ENCODE results near the gene INKA1.
A peak's percentile ranks its signal among the peaks of the same experiment; 100 is the strongest.

The INKA1 gene

DNA sequence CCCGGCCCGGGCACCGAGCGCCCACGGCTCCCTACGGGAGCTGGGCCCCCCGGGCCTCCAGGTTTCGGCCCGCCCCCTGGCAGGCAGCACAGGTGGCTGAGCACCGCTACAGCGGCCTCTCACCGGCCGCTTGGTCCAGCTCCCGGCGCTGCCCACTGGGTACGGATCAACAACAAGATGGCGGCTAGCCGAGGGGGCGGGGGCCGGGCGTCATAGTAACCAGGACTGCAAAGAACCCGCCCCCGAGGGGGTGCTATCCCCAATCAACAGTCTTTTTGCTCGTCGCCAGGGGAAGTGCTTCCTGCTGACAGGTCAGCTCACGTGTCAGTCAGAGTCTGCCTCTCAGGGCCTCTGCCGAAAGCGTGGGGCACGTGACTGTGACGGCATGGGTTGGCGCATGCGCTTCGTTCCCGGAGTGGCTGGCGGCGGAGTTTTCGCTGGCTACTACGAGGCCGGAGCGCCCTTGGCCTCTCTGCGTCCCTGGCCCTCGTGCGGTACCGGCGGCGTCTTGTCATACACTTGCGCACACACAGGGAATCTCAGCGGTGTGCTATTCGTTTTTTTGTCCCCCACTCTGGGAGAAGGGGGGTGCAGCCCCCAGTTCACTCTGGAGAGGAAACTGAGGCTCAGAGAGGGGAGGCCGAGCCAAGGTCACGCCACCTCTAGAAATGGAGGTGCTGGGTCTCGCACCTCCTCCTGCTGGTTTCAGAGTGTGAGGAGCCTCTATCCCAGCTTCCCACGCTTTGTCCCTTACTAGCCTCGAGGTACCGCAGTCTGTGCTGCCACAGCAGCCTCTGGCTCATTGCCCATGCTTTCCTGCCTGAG, 16.5 kb upstream of the INKA1 start, which contains the start of gene IP6K1:
IP6K1 (minus strand) TSS at position 186 of the 825 bp plus-strand sequence. CDS start 38,502 bp downstream, outside the sequence.
- peak; percentile 100 for DNase-seq (ENCODE audit: low spot score)

DNA sequence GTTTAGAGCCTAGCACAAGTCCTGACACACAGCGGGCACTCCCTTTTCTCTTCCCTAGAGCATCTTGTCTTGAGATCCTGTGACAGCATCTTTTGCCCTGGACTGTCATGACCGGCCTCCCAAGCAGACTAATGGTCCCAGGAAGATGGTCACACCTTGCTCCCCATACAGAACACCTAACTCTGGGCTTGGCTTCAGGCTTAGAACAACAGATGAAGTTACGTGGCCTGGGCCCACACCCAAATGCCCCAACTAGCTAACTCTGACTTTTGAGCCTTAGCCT, 15.9 kb upstream of the INKA1 start:
- no peak for DNase-seq (ENCODE audit: low spot score)

DNA sequence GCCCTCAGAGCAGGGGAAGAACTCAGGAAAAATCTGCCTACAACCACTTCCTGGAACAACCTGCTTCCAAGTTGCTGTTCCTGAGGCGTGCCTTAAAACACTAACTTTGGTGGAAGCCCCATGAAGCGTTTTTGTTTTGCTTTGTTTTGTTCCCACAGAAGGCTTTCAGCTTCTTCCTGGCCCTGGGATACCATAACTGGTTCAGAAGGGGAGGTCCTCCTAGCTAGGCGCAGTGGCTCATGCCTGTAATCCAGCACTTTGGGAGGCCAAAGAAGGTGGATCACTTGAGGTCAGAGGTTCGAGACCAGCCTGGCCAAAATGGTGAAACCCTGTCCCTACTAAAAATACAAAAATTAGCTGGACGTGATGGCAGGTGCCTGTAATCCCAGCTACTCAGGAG, 15.5 kb upstream of the INKA1 start:
- no peak for DNase-seq (ENCODE audit: low spot score)

DNA sequence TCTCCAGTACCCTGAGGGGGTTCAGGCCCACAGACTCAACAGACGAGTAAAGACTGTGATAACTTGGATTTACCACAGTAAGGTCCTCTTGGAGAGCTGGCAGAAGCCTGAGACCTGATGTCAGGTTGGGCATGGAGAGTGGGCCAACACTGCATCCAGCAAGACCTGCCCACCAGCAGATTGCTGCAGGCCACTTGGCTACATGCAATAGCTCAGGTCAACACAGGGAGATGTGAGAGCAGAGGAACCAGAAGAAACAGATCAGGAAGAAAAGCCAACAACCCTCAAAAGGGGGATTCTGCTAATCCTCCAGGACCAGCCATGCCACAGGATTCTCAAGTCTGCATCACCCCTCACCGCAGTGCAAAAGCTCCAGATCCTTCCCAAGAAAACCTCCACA, 15.0 kb upstream of the INKA1 start:
- peak; percentile 44 for DNase-seq (ENCODE audit: low spot score)

DNA sequence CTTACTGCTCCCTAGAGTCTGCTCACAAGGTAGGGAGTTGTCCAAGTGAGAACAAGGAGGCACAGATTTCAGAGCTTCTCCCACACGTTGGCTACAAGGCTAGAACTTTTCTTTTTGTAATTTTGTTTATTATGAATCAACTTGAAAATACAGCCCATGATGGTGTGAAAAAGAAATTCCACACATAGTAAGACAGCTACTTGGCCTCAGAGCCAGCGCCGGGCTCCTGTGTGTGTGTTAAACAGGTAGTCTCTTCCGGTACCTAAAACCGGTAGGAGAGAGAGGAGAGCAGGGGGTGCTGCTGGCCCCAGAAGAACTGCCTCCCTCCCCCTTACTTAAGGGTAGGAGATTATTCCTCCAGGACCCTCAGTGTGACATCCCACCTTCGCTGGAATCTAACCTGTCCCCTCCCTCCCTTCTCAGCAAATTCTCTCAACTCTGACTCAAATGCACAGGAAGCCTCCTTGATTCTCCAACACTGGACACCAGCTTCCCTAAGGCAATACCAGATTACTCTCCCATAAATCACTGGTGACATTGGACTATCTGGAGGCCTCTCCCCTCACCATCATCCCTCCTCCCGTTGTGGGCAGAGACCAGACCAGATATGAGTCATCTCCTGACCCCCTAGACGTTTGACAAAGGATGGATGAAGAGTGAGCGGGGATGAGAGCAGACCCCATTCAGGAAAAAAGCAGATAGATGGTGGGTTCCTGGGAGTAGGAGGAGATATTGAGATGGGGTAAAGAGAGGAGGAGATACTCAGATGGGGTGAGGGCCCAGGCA, 12.2 kb upstream of the INKA1 start:
- no peak for DNase-seq (ENCODE audit: low spot score)

DNA sequence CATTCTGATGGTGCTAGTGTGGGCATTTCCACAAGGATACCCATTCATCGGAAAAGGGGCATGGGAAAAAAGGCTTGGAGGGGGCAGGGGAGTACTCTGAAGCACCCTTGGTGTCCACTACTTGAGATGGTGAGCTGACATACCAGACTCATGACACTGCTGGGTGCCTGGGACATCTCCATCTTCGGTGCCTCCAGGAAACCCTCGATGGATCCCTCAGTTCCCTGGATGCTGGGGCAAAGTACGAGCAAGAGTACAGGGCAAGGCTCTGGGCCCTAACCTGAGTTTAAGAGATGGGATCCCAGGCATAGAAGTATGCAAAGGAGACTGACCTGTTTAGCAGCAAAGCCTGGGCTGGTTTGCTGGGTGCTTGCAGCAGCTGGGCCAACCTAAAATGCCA, 11.5 kb upstream of the INKA1 start:
- no peak for DNase-seq (ENCODE audit: low spot score)

DNA sequence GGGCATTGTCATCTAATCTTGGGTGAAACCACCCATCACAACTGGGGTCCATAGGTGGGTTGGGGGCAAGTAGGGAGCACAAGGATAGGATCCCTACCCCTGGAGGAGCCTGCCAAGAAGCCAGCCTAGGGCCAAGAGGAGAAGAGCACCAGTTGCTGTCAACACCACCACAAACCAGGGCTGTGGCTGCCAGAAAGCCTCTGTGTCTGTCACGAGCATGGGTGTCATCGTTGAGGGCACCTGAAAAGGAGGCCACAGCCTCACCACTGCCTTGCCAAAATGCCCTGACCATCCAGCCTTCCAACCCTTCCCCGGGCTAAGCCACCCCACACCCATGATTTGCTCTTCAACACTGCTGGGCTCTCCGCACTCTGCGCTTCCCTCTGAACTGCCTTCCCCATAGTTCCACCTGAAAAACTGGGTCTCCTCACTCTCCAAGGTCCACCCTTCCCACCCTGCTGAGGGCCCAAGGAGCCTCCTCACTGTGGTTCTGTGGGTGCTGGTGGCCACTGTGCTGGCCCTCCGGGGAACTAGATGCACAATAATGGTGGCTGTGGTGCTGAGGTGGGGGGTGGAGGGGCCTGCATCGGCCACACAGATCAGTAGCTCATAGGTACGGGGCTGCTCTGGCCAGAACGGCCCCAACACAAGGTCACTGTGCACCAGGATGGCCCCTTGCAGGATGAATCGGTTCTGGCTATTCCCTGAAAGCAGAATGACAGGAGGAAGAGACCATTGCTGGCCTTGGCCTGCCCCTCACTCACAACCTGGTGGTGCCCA, 10.5 kb upstream of the INKA1 start:
- DNase-seq (ENCODE audit: low spot score) = no peak

DNA sequence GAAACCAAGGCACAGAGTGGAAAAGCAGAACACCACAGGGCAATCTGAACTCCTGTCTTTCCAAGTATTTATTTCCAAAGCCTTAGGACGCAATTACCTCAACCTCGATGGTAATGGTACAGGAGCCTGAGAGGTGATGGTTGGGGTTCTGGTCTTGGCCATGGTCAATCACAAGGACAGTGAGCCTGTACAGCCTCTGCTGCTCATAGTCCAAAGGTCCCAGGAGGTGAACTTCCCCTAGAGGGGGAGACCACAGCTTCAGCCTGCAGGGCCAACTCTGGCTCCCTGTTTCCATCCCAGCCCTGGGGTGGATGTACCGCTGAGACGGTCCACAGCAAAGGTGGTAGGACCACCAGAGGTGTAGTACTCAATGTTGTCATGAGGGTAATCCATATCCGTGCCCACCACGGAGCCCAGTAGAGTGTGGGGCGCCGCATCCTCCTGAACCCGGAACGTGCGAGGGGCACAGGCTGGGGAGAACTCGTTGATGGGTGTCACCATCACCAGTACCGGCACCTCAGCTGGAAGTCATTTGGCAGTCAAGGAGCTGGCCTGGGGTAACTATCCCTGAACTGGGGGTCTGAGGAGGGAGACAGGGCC, 9.5 kb upstream of the INKA1 start:
- no peak for DNase-seq (ENCODE audit: low spot score)

DNA sequence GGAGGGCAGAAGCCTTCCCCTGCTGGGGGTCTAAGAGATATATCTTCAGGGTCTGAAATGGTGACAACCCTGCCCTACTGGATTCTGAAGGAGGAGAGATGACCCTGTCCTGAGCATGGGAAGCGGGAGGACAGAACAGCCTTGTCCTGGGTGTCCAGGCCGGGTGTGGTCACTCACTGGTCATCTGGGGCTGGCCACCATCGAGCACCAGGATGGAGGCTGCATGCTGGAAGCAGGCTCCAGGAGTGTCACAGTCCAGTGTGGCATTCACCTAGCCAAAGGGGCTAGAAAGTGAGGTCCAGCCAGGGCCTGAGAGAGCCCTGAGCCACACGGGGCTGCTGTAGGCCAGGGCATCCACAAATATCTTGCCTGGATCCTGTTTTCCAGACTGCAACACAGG, 8.6 kb upstream of the INKA1 start:
- no peak for DNase-seq (ENCODE audit: low spot score)

DNA sequence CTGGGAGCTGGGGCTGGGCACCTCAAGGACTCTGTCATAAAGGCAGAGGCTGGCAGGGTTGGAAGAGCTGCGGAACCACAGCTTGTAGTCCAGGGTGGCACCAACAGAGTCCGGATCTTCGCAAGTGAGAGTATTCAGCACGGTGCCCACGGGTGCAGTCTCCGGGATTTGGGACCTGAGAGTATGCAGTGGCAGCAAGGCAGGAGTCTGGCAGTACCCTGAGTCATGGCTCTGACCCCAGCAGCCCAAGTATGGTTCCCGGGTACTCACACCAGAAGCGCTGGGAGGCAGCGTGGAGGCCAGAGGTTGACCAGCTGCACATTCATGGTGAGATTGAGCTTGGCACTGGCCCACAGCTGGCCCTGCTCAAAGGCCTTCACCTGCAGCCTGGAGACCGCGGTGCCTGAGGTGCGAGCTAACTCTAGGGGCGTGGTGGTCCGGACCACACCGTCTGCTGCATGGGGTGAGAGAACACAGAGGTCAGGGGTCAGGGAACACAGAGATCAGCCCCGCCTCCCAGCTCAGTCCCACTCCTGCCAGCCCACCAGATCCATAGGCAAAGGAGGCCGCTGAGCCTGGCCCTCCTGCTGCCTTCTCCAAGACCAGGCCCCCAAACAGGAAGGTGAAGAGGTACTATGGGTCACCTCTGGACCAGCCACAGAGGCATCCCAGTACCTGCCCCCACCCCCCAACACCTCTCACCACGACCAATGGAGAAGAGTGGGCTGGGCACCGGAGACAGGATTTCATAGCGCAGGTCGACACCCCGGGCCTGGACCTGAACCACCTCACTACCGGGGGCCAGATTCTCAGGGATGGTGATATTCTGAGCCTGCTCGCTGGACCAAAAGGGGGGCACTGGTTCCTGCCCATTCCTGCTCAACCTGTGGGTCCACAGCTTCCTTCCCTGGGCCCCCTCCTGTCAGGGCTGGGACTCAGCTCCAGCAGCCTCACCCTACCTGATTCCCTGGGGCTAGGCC, 7.8 kb upstream of the INKA1 start:
- peak; percentile 58 for DNase-seq (ENCODE audit: low spot score)

DNA sequence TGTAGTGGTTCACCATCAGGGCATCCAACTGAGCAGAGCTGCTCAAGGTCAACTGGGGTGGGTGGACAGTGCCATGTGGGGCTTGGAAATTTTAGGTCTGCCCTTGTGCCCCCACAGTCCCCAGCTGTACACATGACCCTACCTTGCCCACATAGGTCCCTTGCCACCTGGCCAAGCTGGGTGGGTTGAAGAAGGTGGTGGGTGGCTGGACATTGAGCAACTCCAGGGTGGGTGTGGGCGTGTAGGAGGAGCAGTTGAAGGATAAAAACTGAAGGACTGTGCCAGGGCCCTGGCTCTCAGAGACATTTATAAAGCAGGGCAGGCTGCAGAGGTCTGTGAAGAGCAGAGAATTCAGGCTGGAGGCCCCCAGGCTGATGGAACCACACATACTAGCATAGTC, 4.0 kb upstream of the INKA1 start:
- no peak for DNase-seq (ENCODE audit: low spot score)

DNA sequence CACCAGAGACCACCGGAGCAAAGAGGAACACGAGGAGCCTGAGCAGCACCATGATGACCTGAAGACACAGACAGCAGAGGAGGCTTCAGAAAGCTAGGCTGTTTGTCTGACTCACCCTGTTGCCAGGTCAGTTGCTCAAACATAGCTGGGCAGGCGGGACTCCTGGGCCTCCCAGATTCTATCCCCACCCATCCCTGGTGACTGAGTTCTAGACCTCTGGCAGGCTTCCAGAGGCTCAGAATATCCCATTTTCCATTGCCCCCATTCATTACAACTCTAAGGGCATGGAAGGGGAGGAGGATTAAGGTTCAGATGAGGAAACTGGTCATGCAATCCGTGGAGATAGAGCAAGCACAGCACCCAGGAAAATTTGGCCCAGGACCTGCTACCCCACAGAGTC, 3.3 kb upstream of the INKA1 start, which contains the start of gene CDHR4:
CDHR4 (minus strand) TSS at position 113 of the 400 bp plus-strand sequence; CDS start at position 52, 61 bp downstream.
- no peak for DNase-seq (ENCODE audit: low spot score)

DNA sequence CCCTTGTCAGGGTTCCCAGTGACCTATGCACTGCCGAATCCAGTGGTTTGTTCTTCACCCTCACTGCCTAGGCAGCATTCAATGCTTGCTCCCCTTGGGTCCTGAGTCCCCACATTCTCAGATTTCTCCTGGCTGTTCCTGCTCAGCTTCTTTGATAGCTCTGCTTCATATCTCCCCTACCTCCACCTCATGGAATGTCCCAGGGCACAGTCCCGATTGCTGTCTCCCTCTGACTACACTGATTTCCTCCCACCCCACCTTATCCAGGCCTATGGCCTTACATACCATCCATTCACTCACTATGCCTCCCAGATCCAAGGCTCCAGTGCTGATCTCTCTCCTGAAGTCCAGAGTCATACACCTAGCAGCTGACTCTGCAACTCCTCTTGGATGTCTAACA, 1.9 kb upstream of the INKA1 start:
- DNase-seq (ENCODE audit: low spot score) = no peak

DNA sequence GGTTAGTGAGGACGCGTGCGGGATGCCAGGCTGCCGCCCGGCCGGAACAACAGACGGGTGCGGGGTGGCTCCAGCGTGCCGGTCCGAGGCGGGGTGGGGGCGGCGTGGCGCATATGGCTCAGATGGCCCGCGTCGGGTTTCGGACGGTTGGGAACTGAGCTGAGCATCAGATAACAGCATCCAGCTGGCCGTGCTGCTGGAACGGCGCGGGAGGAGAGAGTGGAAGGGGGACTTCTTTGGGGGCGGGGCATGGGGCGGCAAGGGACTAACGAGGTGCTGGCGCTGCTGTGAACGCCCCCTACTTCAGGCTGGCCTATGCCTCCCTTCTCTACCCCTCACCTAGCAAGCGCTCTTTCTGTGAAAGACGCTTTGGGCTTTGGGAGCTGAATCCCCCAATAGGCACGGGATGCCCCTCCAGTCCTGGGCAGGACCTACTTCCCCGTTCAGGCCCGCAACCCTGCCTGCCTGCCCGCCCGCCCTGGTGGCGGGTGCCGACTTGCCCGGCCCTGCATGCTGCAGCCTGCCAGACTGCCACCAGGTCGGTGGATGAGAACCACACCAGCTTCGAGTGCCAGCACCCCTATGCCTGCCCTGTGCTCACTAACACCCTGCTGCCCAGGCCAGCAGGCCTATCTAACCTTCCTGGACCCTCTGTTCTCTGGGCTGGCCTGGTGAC, 542 bp downstream of the INKA1 start:
- DNase-seq (ENCODE audit: low spot score) = no peak

DNA sequence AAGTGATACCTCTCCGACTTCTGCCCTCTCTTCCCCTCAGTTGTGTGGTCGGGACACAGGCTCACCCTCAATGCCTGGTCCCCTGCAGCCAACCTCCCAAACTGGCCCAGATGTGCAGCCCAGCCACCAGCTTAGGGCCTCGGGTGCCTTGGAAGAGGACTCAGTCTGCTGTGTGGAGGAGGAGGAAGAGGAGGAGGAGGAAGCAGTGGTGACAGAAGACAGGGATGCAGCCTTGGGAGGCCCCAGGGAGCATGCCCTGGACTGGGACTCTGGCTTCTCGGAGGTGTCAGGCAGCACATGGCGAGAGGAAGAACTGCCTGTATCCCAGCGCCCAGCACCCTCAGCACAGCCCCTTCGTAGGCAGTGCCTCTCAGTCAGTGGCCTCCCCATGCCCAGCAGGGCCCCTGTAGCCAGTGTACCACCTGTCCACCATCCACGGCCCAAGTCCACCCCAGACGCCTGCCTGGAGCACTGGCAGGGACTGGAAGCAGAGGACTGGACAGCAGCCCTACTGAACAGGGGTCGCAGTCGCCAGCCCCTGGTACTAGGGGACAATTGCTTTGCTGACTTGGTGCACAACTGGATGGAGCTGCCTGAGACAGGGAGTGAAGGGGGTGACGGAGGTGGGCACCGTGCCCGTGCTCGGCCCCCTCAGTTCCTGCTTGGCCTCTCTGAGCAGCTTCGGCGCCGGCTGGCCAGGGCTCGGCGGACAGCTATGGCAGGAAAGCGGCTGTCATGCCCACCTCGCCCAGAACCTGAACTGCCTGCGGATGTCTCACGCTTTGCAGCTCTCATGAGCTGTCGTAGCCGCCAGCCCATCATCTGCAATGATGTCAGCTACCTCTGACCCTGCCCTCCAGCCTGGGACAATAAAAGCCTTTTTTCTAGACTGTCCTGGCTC, 1.3 kb downstream of the INKA1 start:
- DNase-seq (ENCODE audit: low spot score) = peak; percentile 48

DNA sequence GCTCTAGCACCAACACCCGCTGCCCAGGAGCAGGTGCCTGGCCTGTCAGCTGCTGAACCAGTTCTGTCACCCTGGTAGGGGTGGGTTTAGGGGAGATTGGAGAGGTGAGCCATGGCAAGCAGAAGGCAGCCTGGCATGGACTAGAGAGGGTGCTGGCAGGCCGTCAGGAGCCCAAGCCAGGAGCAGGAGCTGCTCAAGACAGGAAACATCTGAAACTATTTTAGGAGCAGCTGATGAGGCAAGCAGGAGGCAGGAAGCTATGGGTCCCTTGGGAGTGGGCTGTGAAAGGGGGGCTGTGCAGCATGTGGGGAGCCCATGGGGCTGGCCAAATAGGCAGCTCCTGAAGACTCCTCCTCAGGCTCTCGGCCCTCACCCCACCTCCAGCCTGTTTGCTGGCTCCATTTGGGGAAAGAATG, 2.3 kb downstream of the INKA1 start:
- no peak for DNase-seq (ENCODE audit: low spot score)

DNA sequence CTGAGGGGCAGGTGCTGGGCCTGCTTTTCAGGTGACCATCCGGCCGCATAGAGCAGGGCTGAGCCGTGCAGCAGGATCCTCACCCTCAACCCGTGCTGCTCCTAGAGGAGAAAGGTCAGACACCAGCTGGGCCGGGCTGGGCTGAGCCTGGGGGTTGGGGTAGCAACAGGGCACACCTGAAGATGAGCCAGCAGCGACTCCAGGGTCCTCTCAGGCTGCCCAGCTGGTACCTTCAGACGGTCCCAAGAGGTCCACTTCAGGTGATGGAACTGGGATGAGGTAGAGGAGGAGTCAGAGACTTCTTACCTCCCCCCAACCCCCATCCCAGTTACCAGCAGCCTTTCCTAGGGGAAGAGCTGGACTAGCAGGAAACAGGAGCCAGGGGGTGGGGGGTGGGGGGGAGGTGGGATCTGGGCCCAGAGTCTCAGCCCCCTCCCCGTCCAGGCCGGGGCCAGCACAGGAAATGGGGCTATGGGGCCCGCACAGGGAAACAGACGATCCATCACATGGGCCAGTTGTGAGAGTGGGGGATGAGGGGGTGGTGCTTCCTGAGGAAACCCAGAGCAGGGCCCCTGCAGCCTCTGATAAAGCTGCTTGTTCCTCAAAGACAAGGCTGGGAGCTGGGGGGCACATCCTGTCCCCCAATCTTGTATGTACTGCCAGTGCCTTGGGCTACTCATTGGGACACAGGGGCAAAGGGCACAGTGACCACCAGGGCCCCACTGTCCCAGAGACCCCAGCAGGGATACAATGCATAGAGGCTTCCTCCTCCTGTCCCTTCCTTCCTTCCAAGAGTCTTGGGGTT, 3.0 kb downstream of the INKA1 start:
- DNase-seq (ENCODE audit: low spot score) = no peak

DNA sequence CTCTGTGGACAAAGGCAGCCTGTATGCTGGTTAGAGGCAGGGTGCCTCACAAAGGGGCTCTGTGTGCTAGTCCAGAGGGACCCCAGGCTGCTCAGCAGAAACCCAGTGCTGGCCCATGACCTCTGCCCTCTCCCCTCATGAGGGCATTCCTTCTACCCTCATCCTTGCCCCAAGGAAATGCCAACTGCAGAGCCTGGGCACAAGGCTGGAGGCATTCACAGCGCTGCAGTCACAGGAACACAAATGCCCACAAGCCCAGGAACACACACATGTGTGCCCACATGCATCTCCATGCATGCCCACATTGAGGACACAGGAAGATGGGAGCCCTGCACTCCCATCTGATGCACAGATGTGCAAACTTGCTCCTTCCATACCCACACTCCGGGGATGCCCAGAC, 3.8 kb downstream of the INKA1 start:
- no peak for DNase-seq (ENCODE audit: low spot score)
